ENCODE results near the gene POLR3K.

- no peak for TF ChIP-seq CTCF (IDR thresholded peaks at IDR 0.05; ENCODE audit: insufficient read depth, low read length)
- TF ChIP-seq POLR2AphosphoS5 (IDR thresholded peaks at IDR 0.05; ENCODE audit: low read depth), result 0 out of 2 replicates have a peak, but pooled peaks have one; percentile 19
- TF ChIP-seq, protein P1, sequence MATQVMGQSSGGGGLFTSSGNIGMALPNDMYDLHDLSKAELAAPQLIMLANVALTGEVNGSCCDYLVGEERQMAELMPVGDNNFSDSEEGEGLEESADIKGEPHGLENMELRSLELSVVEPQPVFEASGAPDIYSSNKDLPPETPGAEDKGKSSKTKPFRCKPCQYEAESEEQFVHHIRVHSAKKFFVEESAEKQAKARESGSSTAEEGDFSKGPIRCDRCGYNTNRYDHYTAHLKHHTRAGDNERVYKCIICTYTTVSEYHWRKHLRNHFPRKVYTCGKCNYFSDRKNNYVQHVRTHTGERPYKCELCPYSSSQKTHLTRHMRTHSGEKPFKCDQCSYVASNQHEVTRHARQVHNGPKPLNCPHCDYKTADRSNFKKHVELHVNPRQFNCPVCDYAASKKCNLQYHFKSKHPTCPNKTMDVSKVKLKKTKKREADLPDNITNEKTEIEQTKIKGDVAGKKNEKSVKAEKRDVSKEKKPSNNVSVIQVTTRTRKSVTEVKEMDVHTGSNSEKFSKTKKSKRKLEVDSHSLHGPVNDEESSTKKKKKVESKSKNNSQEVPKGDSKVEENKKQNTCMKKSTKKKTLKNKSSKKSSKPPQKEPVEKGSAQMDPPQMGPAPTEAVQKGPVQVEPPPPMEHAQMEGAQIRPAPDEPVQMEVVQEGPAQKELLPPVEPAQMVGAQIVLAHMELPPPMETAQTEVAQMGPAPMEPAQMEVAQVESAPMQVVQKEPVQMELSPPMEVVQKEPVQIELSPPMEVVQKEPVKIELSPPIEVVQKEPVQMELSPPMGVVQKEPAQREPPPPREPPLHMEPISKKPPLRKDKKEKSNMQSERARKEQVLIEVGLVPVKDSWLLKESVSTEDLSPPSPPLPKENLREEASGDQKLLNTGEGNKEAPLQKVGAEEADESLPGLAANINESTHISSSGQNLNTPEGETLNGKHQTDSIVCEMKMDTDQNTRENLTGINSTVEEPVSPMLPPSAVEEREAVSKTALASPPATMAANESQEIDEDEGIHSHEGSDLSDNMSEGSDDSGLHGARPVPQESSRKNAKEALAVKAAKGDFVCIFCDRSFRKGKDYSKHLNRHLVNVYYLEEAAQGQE (IDR thresholded peaks at IDR 0.05; ENCODE audit: insufficient replicate concordance, low read depth), result no peak
Measured at GRCh38 chr16:88613-89012, 35.2 kb upstream of the POLR3K start.

Data from HL-60 (cell line).